ENCODE measurements around the gene DPRX. TPM values are rescaled to one million over a fixed set of nuclear protein-coding genes. Genes with fewer than 3 reads are reported as not detected.

Gene DPRX
- total and polyA plus RNA-seq, 2 of the 13 experiments (the other 11 are each of a cell fraction or from before 2014, with no cell fraction given), result not detected

- intact Hi-C loops (cut with micrococcal nuclease; ENCODE audit: unreplicated experiment), result no loop called here
- in situ Hi-C loops (cut with HindIII; ENCODE audit: extremely low pct_ligation_motif_present, low pct_unique_long_range_greater_than_20kb), result no loop called here
- H3K9me3 ChIP-seq (ENCODE audit: low read length), result no peaks in the 10 kb centered on the region
- BruUV-seq (replicated peaks), result no TSS peak
- no peak overlapping the region for H3K9ac ChIP-seq (ENCODE audit: insufficient read depth, low read depth, low read length)
- CTCF ChIA-PET (ENCODE audit: low intra/inter-chr PET ratio, low total read pairs), result no interaction called here
- H3K79me2 ChIP-seq (ENCODE audit: insufficient read depth, low read length), result no peaks in the 10 kb centered on the region
- H4K20me1 ChIP-seq (ENCODE audit: insufficient read depth, low read length), result no peaks in the 10 kb centered on the region
- H3K4me3 ChIP-seq (replicated peaks in 1 of 3; ENCODE audit: insufficient read depth in 1 of 3, low read depth in 2 of 3, low read length in 3 of 3), result no peak overlapping the region
- no peak for ATAC-seq
- no peak overlapping the region for H3K4me2 ChIP-seq (ENCODE audit: low read depth, low read length)
- H3K4me1 ChIP-seq (ENCODE audit: insufficient read depth, low read length), result peaks cover 58% of the 10 kb centered on the region
- H3K27ac ChIP-seq (ENCODE audit: extremely low read length, insufficient read depth, low read length), result no peak overlapping the region
- POLR2A ChIA-PET, result no interaction called here
- no peaks in the 10 kb centered on the region for H3K36me3 ChIP-seq (replicated peaks in 1 of 2; ENCODE audit: control insufficient read depth in 1 of 2, insufficient read depth in 2 of 2, low read length in 2 of 2)
- DNase-seq (ENCODE audit: low spot score), result no peak
- 93% methylated on average over 16 of the region's 16 CpGs for WGBS (ENCODE audit: low lambda C conversion rate)
- H2AFZ ChIP-seq (ENCODE audit: low read length), result no peak overlapping the region
- FAIRE-seq, result no peak
- TF ChIP-seq ZNF44 (CRISPR knock-in tag; IDR thresholded peaks at IDR 0.05) (no peak), HDAC1 (CRISPR knock-in tag; IDR thresholded peaks at IDR 0.05) (no peak), ZNF660 (CRISPR knock-in tag; IDR thresholded peaks at IDR 0.05; ENCODE audit: borderline replicate concordance, low read depth) (no peak), HNF1A (IDR thresholded peaks at IDR 0.05; ENCODE audit: low read depth) (no peak), HNF1A (CRISPR knock-in tag; IDR thresholded peaks at IDR 0.05; ENCODE audit: borderline replicate concordance) (no peak), SIN3B (IDR thresholded peaks at IDR 0.05; ENCODE audit: low read length) (no peak), TBX3 (IDR thresholded peaks at IDR 0.05; ENCODE audit: borderline replicate concordance) (no peak), HOXA7 (CRISPR knock-in tag; IDR thresholded peaks at IDR 0.05) (no peak), HNF1B (CRISPR knock-in tag; IDR thresholded peaks at IDR 0.05) (no peak), KDM2A (CRISPR knock-in tag; IDR thresholded peaks at IDR 0.05; ENCODE audit: borderline replicate concordance, low read depth) (no peak), ZNF747 (CRISPR knock-in tag; IDR thresholded peaks at IDR 0.05; ENCODE audit: borderline replicate concordance) (no peak), ZNF570 (CRISPR knock-in tag; IDR thresholded peaks at IDR 0.05; ENCODE audit: borderline replicate concordance) (no peak), CTCF (CRISPR knock-in tag; IDR thresholded peaks at IDR 0.05) (no peak), KAT8 (CRISPR knock-in tag; IDR thresholded peaks at IDR 0.05) (no peak)
- no peaks in the 10 kb centered on the region for H3K27me3 ChIP-seq (ENCODE audit: control insufficient read depth in 1 of 2, insufficient read depth in 2 of 2, low read length in 2 of 2)
These were observed 6.8 kb upstream of the DPRX start for GRCh38 chr19:53624771-53625545.
